Uterus (tissue), 2 donors: ENCODE measurements around the gene SLCO2A1.

Source experiments
- POLR2A ChIP-seq, 2 donors: fragments of 450-650 bp; IDR thresholded peaks; one replicate each; pipeline ENCODE4 v1.6.1; 2016; ENCODE audit warnings: antibody characterized with exemption in 2 of 2, mild to moderate bottlenecking in 1 of 2, moderate library complexity in 1 of 2
- TF ChIP-seq, protein P1 (sequence below), 4 experiments: fragments of 200-600 bp in 2 of 4; fragments of 450-650 bp in 2 of 4; sonication (generic) in 2 of 4; IDR thresholded peaks; one replicate each; pipeline ENCODE4 v1.5.1; 2016 to 2019; ENCODE audit warnings: antibody characterized with exemption in 4 of 4, mild to moderate bottlenecking in 2 of 4, moderate library complexity in 1 of 4

GRCh38 chr3:133917144-133917543 lies 112.6 kb downstream of the SLCO2A1 start:
- TF ChIP-seq, protein P1, sequence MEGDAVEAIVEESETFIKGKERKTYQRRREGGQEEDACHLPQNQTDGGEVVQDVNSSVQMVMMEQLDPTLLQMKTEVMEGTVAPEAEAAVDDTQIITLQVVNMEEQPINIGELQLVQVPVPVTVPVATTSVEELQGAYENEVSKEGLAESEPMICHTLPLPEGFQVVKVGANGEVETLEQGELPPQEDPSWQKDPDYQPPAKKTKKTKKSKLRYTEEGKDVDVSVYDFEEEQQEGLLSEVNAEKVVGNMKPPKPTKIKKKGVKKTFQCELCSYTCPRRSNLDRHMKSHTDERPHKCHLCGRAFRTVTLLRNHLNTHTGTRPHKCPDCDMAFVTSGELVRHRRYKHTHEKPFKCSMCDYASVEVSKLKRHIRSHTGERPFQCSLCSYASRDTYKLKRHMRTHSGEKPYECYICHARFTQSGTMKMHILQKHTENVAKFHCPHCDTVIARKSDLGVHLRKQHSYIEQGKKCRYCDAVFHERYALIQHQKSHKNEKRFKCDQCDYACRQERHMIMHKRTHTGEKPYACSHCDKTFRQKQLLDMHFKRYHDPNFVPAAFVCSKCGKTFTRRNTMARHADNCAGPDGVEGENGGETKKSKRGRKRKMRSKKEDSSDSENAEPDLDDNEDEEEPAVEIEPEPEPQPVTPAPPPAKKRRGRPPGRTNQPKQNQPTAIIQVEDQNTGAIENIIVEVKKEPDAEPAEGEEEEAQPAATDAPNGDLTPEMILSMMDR (IDR thresholded peaks at IDR 0.05) = no peak
- TF ChIP-seq POLR2A (IDR thresholded peaks at IDR 0.05) = no peak
